T follicular helper cell (primary cell): ENCODE data around the gene PDLIM3.
"Not testable (repeated sequence)": the region's sequence is repeated elsewhere in the genome, so short reads cannot be mapped to it uniquely, and the experiment has no call there.

Experiments
- DNase-seq: peaks from one replicate; pipeline ENCODE4 v3.0.0-alpha.2; 2020; ENCODE audit warnings: low read depth
- total RNA-seq, 2 experiments: gene quantifications; one replicate each; lab custom pipeline; 2026; lab: John Stamatoyannopoulos, UW

PDLIM3 gene, protein sequence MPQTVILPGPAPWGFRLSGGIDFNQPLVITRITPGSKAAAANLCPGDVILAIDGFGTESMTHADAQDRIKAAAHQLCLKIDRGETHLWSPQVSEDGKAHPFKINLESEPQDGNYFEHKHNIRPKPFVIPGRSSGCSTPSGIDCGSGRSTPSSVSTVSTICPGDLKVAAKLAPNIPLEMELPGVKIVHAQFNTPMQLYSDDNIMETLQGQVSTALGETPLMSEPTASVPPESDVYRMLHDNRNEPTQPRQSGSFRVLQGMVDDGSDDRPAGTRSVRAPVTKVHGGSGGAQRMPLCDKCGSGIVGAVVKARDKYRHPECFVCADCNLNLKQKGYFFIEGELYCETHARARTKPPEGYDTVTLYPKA
- total RNA-seq: 0 reads per million in 2 experiments

DNA sequence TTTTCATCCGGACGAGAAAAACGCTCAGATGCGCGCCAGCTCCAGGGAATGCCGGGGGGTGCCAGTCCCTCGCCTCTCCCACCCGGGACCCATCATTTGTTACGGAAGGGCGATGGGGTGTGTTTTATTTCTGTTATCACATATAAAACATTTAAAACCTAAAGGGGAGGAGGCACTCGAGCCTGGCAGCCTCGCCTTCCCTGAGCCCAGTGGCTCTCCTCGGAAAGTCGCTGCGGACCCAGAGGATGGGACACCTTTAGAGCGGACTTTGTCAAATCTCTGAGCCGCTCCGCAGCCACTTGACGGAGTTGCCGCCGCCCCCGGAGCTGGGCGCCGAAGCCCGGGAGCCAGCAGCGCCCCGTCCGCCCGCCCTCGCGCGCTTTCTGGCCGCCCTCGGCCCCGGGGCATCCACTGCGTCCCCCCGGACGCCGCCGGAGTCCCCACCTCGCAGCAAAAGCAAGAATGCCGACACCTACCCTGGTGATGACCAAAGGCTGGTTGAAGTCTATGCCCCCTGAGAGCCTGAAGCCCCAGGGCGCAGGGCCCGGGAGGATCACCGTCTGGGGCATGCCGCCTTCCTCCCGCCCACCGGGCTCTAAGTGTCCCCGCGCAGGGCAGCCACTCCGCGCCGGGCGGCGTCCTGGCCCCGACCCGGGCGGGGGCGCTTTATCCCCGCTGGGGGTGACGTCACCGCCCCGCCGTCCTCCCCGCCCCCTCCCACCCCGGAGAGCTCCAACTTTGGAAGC lies at the start of gene PDLIM3:
PDLIM3 (minus strand) TSS at position 642 of the 746 bp plus-strand sequence; CDS start at position 569, 73 bp downstream.
- no peak for DNase-seq

DNA sequence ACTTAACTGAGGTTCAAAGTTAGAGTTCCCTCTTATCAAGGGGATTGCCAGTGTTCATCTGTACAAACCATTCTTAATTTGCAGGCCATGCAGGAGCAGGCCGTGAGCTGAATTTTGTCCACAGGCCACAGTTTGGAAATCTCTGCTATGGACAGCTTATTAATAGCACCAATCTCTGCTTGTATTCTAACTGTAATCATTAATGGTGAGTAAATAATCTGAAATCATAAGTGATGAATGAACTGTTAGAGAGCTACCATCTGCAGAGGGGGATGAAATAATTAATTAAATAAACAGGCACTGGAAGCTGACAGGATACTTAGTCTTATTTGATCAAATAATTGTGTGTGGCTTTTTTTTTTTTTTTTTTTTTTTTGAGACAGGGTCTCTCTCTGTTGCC lies 48.5 kb upstream of the PDLIM3 start:
- DNase-seq: no peak

DNA sequence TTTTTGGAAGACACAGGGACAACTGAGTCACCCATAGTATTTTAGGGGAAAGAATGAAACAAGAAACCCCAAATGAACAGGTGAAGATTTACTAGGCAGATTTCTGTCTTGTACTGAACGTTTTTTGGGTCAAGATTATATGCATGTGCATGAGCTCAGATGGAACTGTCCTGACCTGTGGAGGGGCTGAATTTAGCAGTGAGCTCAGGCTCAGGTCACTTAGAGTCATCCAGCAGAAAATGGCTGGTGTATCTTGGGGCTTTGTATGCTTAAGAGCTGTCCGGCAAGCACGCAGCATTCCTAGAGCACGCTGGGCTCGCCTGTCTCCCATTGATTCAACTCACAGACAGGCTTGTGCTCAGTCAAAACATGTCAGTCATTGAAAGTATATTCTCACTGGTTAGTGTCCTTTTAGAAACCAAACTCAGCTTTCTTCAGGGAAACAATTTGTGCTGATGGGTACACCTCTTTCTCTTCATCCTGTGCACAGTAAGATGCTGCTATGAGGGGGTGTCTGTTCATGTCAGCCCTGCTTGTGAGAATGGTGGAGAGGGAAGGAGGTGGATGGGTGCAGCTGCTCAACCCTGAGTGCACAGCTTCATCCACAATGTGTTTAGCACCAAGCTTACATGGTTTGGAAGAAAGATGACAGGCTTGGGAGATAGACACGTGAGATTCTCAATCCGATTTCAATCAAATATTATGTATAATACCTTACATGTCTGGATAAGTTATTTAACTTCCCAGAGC lies 47.5 kb upstream of the PDLIM3 start:
- DNase-seq: no peak

DNA sequence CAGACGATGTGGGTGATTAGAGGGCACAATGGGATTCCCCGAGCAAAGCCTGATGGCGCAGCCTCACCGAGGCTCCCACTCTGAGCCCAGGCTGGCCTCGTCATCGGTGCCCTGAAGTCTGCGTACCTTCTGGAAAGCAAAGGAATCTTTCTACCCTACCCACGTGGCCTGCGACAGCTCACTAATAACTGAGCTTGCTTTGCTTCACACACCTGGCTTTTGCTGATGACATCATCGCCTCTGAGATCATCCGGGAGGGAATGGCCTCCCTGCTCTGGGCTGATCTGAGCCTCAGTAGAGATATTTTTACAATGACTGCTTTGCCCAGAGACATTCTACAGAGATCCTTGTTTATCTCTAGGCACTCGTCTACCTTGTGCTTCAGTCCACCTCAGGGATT lies 45.4 kb upstream of the PDLIM3 start:
- DNase-seq: no peak

DNA sequence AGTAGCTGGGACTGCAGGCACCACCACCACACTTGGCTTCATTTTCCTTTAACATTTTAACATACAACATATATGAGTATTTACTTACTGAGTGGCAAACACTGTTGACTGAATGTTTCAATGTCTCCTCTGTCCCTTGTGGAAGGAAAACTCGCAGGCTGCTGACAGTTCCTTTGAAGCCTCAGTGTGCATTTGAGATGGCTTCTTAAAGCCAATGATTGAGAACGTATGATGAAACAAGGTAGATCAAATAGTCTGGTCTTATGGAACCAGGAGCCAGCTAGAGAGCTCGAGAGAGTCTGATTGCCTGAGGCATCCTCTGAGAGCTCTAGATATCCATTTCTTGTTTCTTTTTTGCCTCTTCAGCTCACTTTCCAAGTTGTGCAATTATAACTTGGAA lies 43.0 kb upstream of the PDLIM3 start:
- DNase-seq: no peak

DNA sequence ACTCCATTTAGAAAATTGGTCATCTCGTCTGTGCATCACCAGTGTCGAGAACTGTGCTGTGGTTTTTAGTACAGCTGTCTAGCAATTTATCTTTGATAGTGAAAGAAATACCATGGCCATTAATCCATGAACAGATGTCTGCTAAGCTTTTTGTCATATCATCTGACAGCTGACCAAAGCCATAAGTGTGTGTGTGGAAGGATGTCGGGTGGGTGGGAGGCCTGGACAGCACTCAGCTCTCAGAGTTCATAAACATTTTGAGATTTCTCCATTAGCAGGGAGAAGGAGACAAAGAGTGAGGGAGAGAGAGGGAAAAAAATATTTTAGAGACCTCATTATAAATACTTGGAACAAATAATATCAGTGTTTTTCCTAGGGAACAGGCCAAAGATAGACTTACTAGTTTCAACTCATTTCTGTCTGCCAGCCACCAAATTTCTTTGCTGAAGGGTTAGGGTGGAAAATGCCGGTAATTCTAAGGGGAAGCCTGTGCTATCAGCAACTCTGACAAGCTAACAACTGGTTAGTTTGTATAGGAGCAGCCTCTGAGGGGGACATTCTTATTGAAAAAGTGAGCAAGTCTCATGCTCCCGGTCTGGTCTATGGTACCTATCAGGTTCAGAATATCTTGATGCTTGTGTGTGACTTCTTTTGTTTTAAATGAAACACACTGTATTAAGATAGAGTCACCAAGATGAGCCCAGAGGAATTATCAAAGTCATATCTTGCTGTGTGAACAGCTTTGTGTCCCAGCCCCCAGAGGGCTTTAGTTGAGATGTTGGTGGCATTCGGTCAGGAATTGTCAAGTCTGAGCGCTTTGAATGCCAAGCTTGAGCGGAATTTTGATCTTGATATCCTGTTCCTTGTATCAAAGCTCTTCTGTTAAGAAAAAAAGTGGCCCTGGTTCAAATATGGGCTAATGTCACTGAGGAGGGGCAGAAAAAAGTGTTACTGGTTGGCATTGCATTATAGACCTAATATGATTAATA lies 41.9 kb upstream of the PDLIM3 start:
- DNase-seq: no peak

DNA sequence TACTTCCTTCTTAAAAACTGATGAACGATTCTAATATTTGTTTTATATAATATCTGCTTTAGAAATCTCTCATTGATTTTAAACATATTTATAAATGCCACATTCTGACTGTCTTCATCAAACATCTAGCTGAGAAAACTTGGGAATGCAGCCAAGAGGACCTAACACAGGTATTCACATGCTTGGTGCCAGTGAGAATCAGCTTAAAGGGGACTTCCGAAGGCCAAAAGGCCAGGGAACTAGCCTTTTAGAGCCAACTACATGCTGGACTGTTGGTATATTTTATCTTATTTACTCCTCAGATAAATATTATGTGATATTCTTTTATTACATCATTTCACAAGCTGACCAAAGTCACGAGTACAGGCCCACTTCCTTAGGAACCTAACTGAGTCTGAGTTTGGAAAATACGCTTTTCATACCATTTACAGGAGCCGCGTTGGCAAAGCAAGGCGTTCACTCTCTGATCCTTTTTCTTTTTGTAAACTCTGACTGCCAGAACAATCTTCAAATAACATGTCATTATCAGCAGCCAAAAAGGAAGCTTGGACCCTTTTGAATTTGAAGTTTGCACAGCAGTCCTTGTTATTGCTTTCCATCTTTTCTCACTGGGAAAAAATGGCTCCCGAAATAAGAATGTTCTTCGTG lies 41.1 kb upstream of the PDLIM3 start:
- DNase-seq: no peak

DNA sequence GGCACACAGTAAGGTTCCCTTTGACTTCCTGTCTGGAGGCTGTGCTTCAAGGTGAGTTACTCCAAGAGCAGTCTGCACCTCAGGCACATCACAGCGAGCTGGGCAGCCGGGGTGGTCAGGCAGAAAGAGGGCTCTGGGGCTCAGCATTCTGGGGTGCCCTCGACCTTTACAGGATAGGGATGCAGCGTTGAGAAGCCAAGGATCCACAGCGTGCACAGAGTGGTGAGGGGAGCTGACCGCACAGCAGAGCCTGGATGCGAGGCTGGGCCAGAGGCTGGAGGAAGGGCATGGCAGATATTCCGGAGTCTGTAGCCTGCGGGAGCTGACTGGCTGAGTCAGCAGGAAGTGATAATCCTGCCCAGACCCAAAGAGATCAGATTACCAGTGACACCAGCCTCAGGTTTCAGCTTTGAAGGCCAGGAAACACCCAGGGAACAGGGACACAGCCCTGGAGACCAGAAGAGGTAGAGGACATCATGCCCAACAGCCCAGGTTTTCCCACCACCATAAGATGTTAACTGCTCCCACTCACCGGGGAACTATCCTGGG lies 38.4 kb upstream of the PDLIM3 start:
- no peak for DNase-seq

DNA sequence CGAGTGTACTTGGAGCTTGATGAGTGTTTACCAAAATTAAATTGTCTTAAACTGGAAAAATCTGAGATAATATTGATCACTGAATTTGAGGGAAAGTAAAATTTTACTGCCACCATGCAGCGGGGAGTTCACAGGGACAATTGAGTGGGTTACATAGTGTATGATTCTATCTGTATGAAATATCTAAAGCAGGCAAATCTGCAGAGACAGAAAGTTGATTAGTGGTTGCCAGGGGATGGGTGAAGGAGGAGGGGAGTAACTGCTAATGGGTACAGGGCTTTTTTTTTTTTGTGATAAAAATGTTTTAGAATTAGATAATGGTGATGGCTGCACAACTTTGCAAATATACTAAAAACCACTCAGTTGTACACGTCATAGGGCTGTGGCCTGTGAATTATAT lies 35.4 kb upstream of the PDLIM3 start:
- DNase-seq: no peak

DNA sequence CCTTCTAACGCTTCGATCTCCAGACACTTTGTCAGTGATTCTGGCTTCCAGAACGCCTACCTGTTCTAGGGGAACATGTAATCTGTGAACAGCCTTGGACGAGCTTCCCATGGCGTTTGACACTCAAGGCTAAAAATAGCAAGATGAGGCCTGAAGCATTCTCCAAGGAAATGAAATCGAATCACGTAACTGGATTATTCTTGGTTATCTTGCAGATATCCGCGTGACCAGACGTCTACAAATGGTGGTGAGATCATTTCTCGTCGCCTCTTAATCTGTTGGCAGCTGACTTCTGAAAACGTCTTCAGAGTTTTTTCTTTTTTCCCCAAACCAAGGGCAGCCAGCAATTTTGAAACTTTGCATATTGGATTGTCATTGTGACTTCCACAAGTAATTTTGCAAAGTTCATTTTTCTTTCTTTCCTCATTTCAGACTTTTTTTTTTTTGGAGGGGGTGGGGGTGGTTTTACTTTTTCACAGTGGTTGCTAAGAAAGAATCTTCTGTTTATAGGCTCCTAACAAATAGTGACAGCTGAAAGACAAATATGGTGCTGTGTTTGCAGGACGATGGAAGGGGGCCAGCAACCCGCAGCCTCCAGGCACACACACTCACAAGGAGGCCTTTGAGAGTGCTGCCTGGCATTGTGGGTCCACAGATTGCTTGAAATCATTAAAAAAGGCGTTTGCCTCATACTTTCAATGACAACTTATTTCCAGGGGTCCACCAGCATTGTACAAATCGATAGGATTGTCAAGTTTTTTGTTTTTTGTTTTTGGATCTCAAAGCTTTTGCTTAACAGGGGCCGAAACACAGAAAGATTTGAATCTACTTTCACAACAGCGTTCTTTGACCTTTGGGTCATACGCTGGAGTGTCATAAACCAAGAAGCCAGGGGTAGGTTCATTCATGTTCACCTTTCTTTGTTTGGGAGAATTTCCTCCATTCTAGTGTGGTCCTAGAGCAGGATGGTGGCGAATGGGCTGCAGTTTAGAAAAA lies 32.4 kb upstream of the PDLIM3 start:
- DNase-seq: no peak

DNA sequence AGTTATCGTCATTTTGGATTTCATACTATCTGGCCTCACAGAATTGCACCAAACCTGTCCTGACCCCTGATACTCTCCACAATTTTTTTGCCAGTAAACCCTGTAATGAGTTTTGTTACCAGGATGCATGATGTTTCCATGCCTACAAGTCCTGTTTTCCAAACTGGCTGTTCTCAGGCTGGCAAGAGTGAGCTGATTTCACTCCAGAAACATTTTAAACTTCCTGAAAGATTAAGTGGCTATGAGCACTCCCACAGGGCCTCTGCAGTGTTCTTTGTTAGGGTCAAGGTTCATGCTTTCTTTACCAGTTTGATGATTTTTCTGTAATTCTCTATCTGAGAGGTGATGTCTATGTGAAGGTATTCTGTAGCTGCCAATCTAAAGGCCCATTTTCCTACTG lies 31.7 kb upstream of the PDLIM3 start:
- DNase-seq: no peak

DNA sequence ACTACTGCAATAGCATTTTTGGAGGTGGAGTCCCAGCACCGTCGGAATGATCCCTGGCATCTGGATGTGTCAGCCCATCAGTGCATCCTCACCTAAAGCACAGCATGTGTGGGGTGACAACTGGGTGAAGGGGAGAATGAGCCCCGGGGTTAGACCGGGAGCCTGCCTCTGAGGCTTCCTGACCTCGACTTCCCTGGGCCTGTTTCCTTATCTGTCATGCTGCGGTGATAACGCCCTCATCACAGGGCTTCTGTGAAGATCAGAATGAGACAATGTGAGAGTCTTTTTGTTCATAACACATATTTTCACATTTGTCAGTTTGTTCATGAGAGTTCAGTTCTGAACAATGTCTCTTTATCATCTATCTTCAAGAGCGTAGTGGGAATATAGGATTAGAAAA lies 31.1 kb upstream of the PDLIM3 start:
- no peak for DNase-seq

DNA sequence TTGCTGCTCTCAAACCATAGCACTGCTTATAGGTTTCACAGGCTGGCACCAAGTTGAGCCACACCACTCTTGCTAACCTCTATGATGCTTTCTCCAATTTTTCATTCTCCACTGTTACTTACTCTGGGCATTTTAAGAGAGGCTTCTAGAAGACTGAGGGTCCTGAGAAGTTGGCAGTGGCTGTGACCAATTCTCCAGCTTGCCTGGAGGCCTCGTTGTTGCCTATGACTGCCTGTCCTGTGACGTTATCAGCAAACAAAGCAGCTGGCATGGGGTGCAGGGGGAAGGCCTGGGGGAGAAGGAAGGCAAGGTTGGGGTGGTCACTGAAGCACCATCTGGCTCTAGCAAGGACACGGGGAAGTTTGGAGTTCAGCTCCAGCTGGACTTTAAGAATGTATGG lies 30.4 kb upstream of the PDLIM3 start:
- DNase-seq: no peak

DNA sequence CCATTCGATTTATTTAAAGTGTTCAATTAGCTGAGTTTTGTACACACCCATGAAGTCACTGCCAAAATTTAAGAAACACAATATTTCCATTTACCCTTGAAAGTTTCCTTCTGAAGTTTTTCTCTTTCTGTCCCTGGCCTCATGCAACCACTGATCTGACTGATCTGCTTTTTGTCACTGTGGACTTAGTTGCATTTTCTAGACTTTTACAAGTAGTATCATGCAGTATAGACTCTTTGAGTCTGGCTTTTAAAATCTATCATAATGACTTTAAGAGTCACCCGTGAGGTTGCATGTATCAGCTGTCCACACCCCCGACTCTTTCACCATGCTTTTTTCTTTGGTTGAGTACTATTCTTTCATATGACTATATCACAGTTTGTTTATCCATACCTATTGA lies 29.0 kb upstream of the PDLIM3 start:
- no peak for DNase-seq

DNA sequence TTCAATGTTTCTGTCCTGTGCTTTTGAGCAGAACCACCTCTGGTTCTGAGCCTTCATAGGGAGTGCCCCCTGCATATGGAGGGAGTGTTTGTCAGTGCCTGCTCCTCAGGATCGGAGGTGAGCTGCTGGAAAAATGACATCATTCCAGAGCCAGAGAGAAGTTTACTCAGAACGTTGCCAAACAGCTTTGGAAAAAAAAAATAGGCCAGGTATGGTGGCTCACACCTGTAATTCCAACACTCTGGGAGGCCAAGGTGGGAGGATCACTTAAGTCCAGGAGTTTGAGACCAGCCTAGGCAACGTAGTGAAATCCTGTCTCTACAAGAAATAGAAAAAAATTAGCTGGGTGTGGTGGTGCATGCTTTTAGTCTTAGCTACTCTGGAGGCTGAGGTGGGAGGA lies 27.2 kb upstream of the PDLIM3 start:
- no peak for DNase-seq

DNA sequence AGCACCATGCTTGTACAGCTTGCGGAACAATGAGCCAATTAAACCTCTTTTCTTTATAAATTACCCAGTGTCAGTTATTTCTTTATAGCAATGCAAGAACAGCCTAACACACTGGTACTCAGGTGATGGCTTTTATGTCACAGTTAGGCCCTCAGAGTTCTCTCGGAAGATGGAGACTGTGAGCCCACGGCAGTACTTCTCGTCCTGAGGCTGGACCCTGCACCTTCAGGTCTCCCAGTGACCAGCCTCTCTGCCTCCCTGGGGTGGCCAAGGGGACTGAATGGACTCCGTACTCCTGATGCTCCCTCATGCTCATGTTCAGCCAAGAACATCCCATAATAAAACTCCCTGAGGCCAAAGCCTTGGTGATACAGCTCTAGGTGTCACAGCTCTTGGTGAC lies 25.0 kb upstream of the PDLIM3 start:
- DNase-seq: no peak

DNA sequence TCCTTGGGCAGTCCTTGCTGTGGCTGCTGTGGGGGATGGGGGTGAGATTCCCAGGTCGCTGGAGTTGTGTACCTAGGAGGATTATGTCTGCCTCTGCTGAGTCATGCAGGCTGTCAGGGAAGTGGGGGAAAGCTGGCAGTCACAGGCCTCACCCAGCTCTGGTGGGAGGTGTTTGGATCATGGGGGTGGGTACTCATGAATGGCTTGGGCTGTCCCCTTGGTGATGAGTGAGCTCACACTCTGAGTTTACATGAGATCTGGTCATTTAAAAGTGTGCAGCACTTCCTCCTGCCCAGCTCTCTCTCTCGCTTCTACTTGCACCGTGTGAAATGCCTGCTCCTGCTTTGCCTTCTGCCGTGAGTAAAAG lies 24.6 kb upstream of the PDLIM3 start:
- no peak for DNase-seq

DNA sequence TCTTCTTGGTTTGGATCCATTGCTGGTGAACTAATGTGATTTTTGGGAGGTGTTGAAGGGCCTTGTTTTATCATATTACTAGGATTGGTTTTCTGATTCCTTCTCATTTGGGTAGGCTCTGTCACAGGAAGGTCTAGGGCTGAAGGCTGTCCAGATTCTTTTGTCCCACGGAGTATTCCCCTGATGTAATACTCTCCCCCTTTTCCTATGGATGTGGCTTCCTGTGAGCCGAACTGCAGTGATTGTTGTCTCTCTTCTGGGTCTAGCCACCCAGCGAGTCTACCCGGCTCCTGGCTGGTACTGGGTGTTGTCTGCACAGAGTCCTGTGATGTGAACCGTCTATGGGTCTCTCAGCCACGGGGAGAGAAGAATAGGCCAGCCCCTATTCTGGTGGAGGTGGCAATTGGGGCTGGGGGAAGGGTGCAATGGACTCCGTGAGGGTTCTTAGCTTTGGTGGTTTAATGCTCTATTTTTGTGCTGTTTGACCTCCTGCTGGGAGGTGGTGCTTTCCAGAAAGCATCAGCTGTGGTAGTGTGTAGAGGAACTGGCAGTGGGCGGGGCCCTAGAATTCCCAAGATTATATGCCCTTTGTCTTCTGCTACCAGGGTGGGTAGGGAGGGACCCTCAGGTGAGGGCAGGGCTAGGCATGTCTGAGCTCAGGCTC lies 24.1 kb upstream of the PDLIM3 start:
- not testable (repeated sequence) for DNase-seq
